ENCODE measurements around the gene SLC20A1. TPM values are rescaled to one million over a fixed set of nuclear protein-coding genes. Genes with fewer than 3 reads are reported as not detected.

The SLC20A1 gene
- total RNA-seq, 1 experiment from 2014 or later, result 154 TPM

DNA sequence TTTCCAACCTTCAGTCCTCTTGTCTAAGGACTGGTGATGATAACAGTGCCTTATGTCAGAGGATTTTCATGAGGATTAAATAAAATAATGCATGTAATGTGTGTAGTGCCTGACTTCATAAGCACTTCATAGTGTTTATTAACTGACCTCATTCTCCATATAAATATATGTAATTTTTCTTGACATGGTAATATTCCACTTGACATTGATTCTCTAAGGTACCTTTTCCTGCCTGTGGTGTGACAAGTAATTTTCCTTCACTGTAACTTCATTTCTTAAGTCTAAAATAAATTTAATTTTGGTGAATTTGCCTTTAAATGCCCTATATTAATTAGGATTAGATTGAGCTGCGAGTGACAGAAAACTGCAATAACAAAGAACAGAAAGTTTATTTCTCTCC lies 27.3 kb downstream of the SLC20A1 start:
- no peaks in the 10 kb centered on the region for H4K20me1 ChIP-seq (ENCODE audit: insufficient read depth)
- ChIA-PET RAD21 (ENCODE audit: low non-redundant PET in 1 of 2, low total read pairs in 2 of 2, uncharacterized antibody in 2 of 2, unreplicated experiment in 2 of 2) (no interaction called here), CTCF (no interaction called here), POLR2A (no interaction called here)
- H3K9ac ChIP-seq (ENCODE audit: low read length), result no peak overlapping the region
- ATAC-seq (no peak), DNase-seq (ENCODE audit: low read depth, low spot score) (no peak)
- no peak overlapping the region for H3K4me3 ChIP-seq (replicated peaks in 1 of 2; ENCODE audit: low read depth in 1 of 2, low read length in 2 of 2)
- no peaks in the 10 kb centered on the region for H3K27me3 ChIP-seq (ENCODE audit: insufficient read depth, low read length)
- no peaks in the 10 kb centered on the region for H3K36me3 ChIP-seq (ENCODE audit: control insufficient read depth in 1 of 2, insufficient read depth in 2 of 2, low read length in 2 of 2)
- H3K27ac ChIP-seq (ENCODE audit: low read depth, low read length), result no peak overlapping the region
- H3K79me2 ChIP-seq (ENCODE audit: insufficient read depth, low read length), result no peaks in the 10 kb centered on the region
- intact Hi-C loops (cut with micrococcal nuclease), result no loop called here
- no peak overlapping the region for H3K4me2 ChIP-seq (ENCODE audit: low read length)
- TF ChIP-seq ELF1 (IDR thresholded peaks at IDR 0.05; ENCODE audit: borderline replicate concordance, low read depth) (no peak), ZNF274 (IDR thresholded peaks at IDR 0.05; ENCODE audit: low read depth, low read length) (no peak), SRF (IDR thresholded peaks at IDR 0.05; ENCODE audit: low read depth) (no peak), FOSL1 (IDR thresholded peaks at IDR 0.05; ENCODE audit: low read depth) (no peak), CEBPB (IDR thresholded peaks at IDR 0.05; ENCODE audit: low read depth) (no peak), RAD21 (IDR thresholded peaks at IDR 0.05; ENCODE audit: low read depth) (no peak), EZH2 (IDR thresholded peaks at IDR 0.05) (no peak), SIN3A (IDR thresholded peaks at IDR 0.05; ENCODE audit: low read depth) (no peak), EGR1 (IDR thresholded peaks at IDR 0.05; ENCODE audit: low read depth) (no peak), POLR2A (IDR thresholded peaks at IDR 0.05; ENCODE audit: borderline replicate concordance, extremely low read depth, insufficient read depth, insufficient read length) (no peak), POLR2AphosphoS5 (IDR thresholded peaks at IDR 0.05; ENCODE audit: low read depth, low read length) (no peak), CBX3 (IDR thresholded peaks at IDR 0.05; ENCODE audit: low read depth) (no peak)
- TF ChIP-seq, protein P1, sequence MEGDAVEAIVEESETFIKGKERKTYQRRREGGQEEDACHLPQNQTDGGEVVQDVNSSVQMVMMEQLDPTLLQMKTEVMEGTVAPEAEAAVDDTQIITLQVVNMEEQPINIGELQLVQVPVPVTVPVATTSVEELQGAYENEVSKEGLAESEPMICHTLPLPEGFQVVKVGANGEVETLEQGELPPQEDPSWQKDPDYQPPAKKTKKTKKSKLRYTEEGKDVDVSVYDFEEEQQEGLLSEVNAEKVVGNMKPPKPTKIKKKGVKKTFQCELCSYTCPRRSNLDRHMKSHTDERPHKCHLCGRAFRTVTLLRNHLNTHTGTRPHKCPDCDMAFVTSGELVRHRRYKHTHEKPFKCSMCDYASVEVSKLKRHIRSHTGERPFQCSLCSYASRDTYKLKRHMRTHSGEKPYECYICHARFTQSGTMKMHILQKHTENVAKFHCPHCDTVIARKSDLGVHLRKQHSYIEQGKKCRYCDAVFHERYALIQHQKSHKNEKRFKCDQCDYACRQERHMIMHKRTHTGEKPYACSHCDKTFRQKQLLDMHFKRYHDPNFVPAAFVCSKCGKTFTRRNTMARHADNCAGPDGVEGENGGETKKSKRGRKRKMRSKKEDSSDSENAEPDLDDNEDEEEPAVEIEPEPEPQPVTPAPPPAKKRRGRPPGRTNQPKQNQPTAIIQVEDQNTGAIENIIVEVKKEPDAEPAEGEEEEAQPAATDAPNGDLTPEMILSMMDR (IDR thresholded peaks at IDR 0.05 in 2 of 3, conservative IDR thresholded peaks at IDR 0.05 in 1 of 3; ENCODE audit: borderline replicate concordance in 1 of 3, insufficient read depth in 1 of 3, low read depth in 2 of 3, low read length in 2 of 3), result no peak
- TF ChIP-seq, protein P2, sequence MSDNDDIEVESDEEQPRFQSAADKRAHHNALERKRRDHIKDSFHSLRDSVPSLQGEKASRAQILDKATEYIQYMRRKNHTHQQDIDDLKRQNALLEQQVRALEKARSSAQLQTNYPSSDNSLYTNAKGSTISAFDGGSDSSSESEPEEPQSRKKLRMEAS (IDR thresholded peaks at IDR 0.05), result no peak
- TF ChIP-seq, protein P3, sequence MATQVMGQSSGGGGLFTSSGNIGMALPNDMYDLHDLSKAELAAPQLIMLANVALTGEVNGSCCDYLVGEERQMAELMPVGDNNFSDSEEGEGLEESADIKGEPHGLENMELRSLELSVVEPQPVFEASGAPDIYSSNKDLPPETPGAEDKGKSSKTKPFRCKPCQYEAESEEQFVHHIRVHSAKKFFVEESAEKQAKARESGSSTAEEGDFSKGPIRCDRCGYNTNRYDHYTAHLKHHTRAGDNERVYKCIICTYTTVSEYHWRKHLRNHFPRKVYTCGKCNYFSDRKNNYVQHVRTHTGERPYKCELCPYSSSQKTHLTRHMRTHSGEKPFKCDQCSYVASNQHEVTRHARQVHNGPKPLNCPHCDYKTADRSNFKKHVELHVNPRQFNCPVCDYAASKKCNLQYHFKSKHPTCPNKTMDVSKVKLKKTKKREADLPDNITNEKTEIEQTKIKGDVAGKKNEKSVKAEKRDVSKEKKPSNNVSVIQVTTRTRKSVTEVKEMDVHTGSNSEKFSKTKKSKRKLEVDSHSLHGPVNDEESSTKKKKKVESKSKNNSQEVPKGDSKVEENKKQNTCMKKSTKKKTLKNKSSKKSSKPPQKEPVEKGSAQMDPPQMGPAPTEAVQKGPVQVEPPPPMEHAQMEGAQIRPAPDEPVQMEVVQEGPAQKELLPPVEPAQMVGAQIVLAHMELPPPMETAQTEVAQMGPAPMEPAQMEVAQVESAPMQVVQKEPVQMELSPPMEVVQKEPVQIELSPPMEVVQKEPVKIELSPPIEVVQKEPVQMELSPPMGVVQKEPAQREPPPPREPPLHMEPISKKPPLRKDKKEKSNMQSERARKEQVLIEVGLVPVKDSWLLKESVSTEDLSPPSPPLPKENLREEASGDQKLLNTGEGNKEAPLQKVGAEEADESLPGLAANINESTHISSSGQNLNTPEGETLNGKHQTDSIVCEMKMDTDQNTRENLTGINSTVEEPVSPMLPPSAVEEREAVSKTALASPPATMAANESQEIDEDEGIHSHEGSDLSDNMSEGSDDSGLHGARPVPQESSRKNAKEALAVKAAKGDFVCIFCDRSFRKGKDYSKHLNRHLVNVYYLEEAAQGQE (IDR thresholded peaks at IDR 0.05; ENCODE audit: low read depth), result no peak
- H3K4me1 ChIP-seq (ENCODE audit: control insufficient read depth in 1 of 2, insufficient read depth in 2 of 2, low read length in 2 of 2), result no peaks in the 10 kb centered on the region
- no TSS peak for BruUV-seq (replicated peaks)
- H3K9me2 ChIP-seq (ENCODE audit: insufficient read depth), result no peaks in the 10 kb centered on the region
- H2AFZ ChIP-seq (ENCODE audit: low read depth, low read length, poor library complexity, severe bottlenecking), result no peak overlapping the region
- no peaks in the 10 kb centered on the region for H3K9me3 ChIP-seq (ENCODE audit: control insufficient read depth in 1 of 2, insufficient read depth in 1 of 2, low read depth in 1 of 2, low read length in 2 of 2)
